ENCODE data around the gene SH2D3C.

SH2D3C gene

GRCh38 chr9:127780126-127780885 is 1.8 kb upstream of the SH2D3C start:
- TF ChIP-seq CTCF (IDR thresholded peaks at IDR 0.05; ENCODE audit: low read length, missing control alignments): no peak
- DNase-seq (ENCODE audit: low read depth): no peak
- no peak overlapping the region for H3K4me3 ChIP-seq (replicated peaks; ENCODE audit: low read depth, low read length)

DNA sequence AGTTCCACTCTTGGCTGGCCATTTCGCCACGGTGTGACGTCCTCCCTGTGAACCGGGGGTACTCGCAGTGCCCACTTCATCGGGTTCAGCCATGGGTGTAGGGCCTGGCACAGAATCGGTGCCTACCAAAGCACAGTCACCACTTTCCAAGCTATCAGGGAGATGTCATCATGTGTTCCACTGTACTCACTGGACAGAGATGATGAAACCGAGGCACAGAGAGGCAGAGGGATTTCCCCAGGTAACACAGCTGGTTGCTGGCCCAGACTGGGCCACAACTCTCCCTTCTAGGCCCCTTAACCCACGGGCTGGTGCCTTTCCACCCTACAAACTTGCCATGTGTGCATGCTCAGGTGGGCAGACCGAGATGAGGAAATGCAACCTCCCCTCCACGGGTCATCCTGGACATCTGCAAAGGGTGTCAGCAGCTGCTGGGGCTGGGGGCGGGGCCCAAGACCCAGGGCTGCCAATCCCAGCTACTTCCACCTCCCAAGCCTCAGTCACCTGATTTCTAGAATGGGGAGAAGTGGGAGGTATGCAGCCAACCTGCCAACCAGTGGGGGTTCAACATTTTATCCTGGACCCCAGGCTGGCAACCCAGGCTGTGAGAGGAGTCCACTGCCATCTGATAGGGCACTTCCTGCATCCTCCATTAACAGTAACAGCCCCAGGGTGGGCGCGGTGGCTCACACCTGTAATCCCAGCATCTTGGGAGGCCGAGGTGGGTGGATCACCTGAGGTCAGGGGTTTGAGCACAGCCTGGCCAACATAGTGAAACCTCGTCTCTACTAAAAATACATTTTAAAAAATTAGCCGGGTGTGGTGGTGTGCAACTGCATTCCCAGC is 893 bp upstream of the SH2D3C start:
- H3K4me3 ChIP-seq (replicated peaks; ENCODE audit: low read depth, low read length): no peak overlapping the region
- no peak for TF ChIP-seq CTCF (IDR thresholded peaks at IDR 0.05; ENCODE audit: low read length, missing control alignments)
- DNase-seq (ENCODE audit: low read depth): peak; percentile 45

- no peak for DNase-seq (ENCODE audit: low read depth)
- TF ChIP-seq CTCF (IDR thresholded peaks at IDR 0.05; ENCODE audit: low read length, missing control alignments): no peak
- H3K4me3 ChIP-seq (replicated peaks; ENCODE audit: low read depth, low read length): no peak overlapping the region
These were observed 992 bp downstream of the SH2D3C start for GRCh38 chr9:127777368-127777980.

GRCh38 chr9:127776924-127777289 is 1.6 kb downstream of the SH2D3C start:
- no peak overlapping the region for H3K4me3 ChIP-seq (replicated peaks; ENCODE audit: low read depth, low read length)
- no peak for TF ChIP-seq CTCF (IDR thresholded peaks at IDR 0.05; ENCODE audit: low read length, missing control alignments)
- no peak for DNase-seq (ENCODE audit: low read depth)

DNA sequence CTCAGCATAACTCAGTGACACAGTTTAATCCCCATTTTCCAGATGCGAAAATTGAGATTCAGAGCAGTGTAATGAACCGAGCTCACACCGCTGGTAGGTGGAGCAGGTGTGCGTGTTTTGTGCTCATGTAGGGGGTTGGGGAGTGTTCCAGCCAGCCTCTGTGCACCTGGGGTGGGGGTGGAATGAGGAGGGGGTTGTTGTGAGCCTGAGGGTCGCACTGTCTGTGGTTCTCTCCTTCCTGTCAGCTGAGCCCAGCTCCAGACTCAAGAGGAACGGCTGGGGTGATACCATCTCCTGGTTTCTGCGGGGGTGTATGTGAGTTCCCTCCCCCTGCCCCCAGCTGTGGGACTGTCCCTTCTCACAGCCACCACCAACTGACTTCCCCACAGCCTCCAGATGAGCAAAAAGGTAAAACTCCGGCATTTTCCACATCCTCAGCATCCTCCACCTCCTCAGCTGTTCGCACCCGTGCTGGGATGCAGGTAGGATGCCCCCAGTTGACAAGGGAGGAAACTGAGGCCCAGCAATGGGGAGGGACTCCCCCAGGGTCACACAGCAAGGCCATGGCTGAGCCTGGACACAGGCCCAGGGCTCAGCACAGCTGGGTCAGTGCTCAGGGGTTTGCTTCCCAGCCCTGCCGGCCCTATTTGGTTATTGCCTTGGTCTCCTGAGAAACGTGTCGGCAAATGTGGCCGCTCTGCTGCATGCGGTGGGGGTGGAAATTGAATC is 2.1 kb downstream of the SH2D3C start:
- no peak overlapping the region for H3K4me3 ChIP-seq (replicated peaks; ENCODE audit: low read depth, low read length)
- no peak for TF ChIP-seq CTCF (IDR thresholded peaks at IDR 0.05; ENCODE audit: low read length, missing control alignments)
- DNase-seq (ENCODE audit: low read depth): no peak

- H3K4me3 ChIP-seq (replicated peaks; ENCODE audit: low read depth, low read length): no peak overlapping the region
- DNase-seq (ENCODE audit: low read depth): no peak
- no peak for TF ChIP-seq CTCF (IDR thresholded peaks at IDR 0.05; ENCODE audit: low read length, missing control alignments)
These were observed 4.5 kb downstream of the SH2D3C start for GRCh38 chr9:127773981-127774380.
